ENCODE results near the gene ZDHHC8. TPM values are rescaled to one million over a fixed set of nuclear protein-coding genes. Genes with fewer than 3 reads are reported as not detected.

The ZDHHC8 gene
- total RNA-seq, 1 donor from 2014 or later: 3.1 TPM

- Histone ChIP-seq H3K4me3 (ENCODE audit: low read length in 3 of 3) (no peak overlapping the region), H3K9ac (ENCODE audit: low read depth in 1 of 3, low read length in 3 of 3) (peak overlapping the region in 1 of 3 donors; percentile 10), H3K36me3 (ENCODE audit: control insufficient read depth in 3 of 3, insufficient read depth in 3 of 3, low read length in 3 of 3) (peaks cover 52 to 76% (median 67%) of the 10 kb centered on the region in 3 donors), H3K27me3 (ENCODE audit: control insufficient read depth in 3 of 3, insufficient read depth in 3 of 3, low read length in 3 of 3) (no peaks in the 10 kb centered on the region), H3K4me1 (ENCODE audit: control insufficient read depth in 3 of 3, insufficient read depth in 3 of 3, low read length in 3 of 3) (peaks cover 10 to 17% (median 17%) of the 10 kb centered on the region in 3 donors), H3K9me3 (ENCODE audit: control insufficient read depth in 3 of 3, low read length in 3 of 3) (no peaks in the 10 kb centered on the region), H3K27ac (ENCODE audit: low read depth, low read length) (no peak overlapping the region)
Measured at GRCh38 chr22:20096574-20097420, 34.8 kb upstream of the ZDHHC8 start.

GRCh38 chr22:20099099-20099711, 32.4 kb upstream of the ZDHHC8 start:
- no peaks in the 10 kb centered on the region for H3K9me3 ChIP-seq (ENCODE audit: control insufficient read depth in 3 of 3, low read length in 3 of 3)
- H3K27me3 ChIP-seq (ENCODE audit: control insufficient read depth in 3 of 3, insufficient read depth in 3 of 3, low read length in 3 of 3): no peaks in the 10 kb centered on the region
- H3K9ac ChIP-seq (ENCODE audit: low read depth in 1 of 3, low read length in 3 of 3): no peak overlapping the region
- H3K27ac ChIP-seq (ENCODE audit: low read depth, low read length): no peak overlapping the region
- H3K4me1 ChIP-seq (ENCODE audit: control insufficient read depth in 3 of 3, insufficient read depth in 3 of 3, low read length in 3 of 3): peaks cover 7 to 14% (median 12%) of the 10 kb centered on the region in 3 donors
- peaks cover 37 to 68% (median 55%) of the 10 kb centered on the region in 3 donors for H3K36me3 ChIP-seq (ENCODE audit: control insufficient read depth in 3 of 3, insufficient read depth in 3 of 3, low read length in 3 of 3)
- no peak overlapping the region for H3K4me3 ChIP-seq (ENCODE audit: low read length in 3 of 3)

- H3K4me3 ChIP-seq (ENCODE audit: low read length in 3 of 3): no peak overlapping the region
- H3K36me3 ChIP-seq (ENCODE audit: control insufficient read depth in 3 of 3, insufficient read depth in 3 of 3, low read length in 3 of 3): peaks cover 41 to 66% (median 56%) of the 10 kb centered on the region in 3 donors
- H3K27ac ChIP-seq (ENCODE audit: low read depth, low read length): no peak overlapping the region
- no peaks in the 10 kb centered on the region for H3K9me3 ChIP-seq (ENCODE audit: control insufficient read depth in 3 of 3, low read length in 3 of 3)
- no peak overlapping the region for H3K9ac ChIP-seq (ENCODE audit: low read depth in 1 of 3, low read length in 3 of 3)
- no peaks in the 10 kb centered on the region for H3K27me3 ChIP-seq (ENCODE audit: control insufficient read depth in 3 of 3, insufficient read depth in 3 of 3, low read length in 3 of 3)
- peaks cover 23 to 31% (median 27%) of the 10 kb centered on the region in 3 donors for H3K4me1 ChIP-seq (ENCODE audit: control insufficient read depth in 3 of 3, insufficient read depth in 3 of 3, low read length in 3 of 3)
Measured at GRCh38 chr22:20101638-20102037, 30.0 kb upstream of the ZDHHC8 start.

- no peak overlapping the region for H3K27ac ChIP-seq (ENCODE audit: low read depth, low read length)
Measured at GRCh38 chr22:20102203-20102780, 29.3 kb upstream of the ZDHHC8 start.

GRCh38 chr22:20105456-20106204, 26.0 kb upstream of the ZDHHC8 start:
- H3K36me3 ChIP-seq (ENCODE audit: control insufficient read depth in 3 of 3, insufficient read depth in 3 of 3, low read length in 3 of 3): peaks cover 63 to 76% (median 75%) of the 10 kb centered on the region in 3 donors
- H3K9me3 ChIP-seq (ENCODE audit: control insufficient read depth in 3 of 3, low read length in 3 of 3): no peaks in the 10 kb centered on the region
- peaks cover 31 to 42% (median 39%) of the 10 kb centered on the region in 3 donors for H3K4me1 ChIP-seq (ENCODE audit: control insufficient read depth in 3 of 3, insufficient read depth in 3 of 3, low read length in 3 of 3)
- peak overlapping the region; percentile 64 for H3K27ac ChIP-seq (ENCODE audit: low read depth, low read length)
- peak overlapping the region in 1 of 3 donors; percentile 6 for H3K4me3 ChIP-seq (ENCODE audit: low read length in 3 of 3)
- H3K9ac ChIP-seq (ENCODE audit: low read depth in 1 of 3, low read length in 3 of 3): peak overlapping the region; percentile 14 to 79 (median 40)
- H3K27me3 ChIP-seq (ENCODE audit: control insufficient read depth in 3 of 3, insufficient read depth in 3 of 3, low read length in 3 of 3): no peaks in the 10 kb centered on the region

More at GRCh38 chr22:20102203-20102780, 29.3 kb upstream of the ZDHHC8 start:
- peaks cover 29 to 38% (median 34%) of the 10 kb centered on the region in 3 donors for H3K4me1 ChIP-seq (ENCODE audit: control insufficient read depth in 3 of 3, insufficient read depth in 3 of 3, low read length in 3 of 3)
- no peaks in the 10 kb centered on the region for H3K27me3 ChIP-seq (ENCODE audit: control insufficient read depth in 3 of 3, insufficient read depth in 3 of 3, low read length in 3 of 3)
- peaks cover 48 to 68% (median 62%) of the 10 kb centered on the region in 3 donors for H3K36me3 ChIP-seq (ENCODE audit: control insufficient read depth in 3 of 3, insufficient read depth in 3 of 3, low read length in 3 of 3)
- H3K9me3 ChIP-seq (ENCODE audit: control insufficient read depth in 3 of 3, low read length in 3 of 3): no peaks in the 10 kb centered on the region
- no peak overlapping the region for H3K9ac ChIP-seq (ENCODE audit: low read depth in 1 of 3, low read length in 3 of 3)
- no peak overlapping the region for H3K4me3 ChIP-seq (ENCODE audit: low read length in 3 of 3)

GRCh38 chr22:20106205-20106848, 25.3 kb upstream of the ZDHHC8 start:
- Histone ChIP-seq H3K4me3 (ENCODE audit: low read length in 3 of 3) (no peak overlapping the region), H3K9ac (ENCODE audit: low read depth in 1 of 3, low read length in 3 of 3) (peak overlapping the region; percentile 45 to 79 (median 68)), H3K9me3 (ENCODE audit: control insufficient read depth in 3 of 3, low read length in 3 of 3) (no peaks in the 10 kb centered on the region), H3K4me1 (ENCODE audit: control insufficient read depth in 3 of 3, insufficient read depth in 3 of 3, low read length in 3 of 3) (peaks cover 31 to 43% (median 39%) of the 10 kb centered on the region in 3 donors), H3K27me3 (ENCODE audit: control insufficient read depth in 3 of 3, insufficient read depth in 3 of 3, low read length in 3 of 3) (no peaks in the 10 kb centered on the region), H3K36me3 (ENCODE audit: control insufficient read depth in 3 of 3, insufficient read depth in 3 of 3, low read length in 3 of 3) (peaks cover 64 to 74% (median 72%) of the 10 kb centered on the region in 3 donors), H3K27ac (ENCODE audit: low read depth, low read length) (peak overlapping the region; percentile 64)

GRCh38 chr22:20106849-20107237, 24.8 kb upstream of the ZDHHC8 start:
- H3K4me3 ChIP-seq (ENCODE audit: low read length in 3 of 3): peak overlapping the region in 1 of 3 donors; percentile 29
- no peaks in the 10 kb centered on the region for H3K27me3 ChIP-seq (ENCODE audit: control insufficient read depth in 3 of 3, insufficient read depth in 3 of 3, low read length in 3 of 3)
- peak overlapping the region; percentile 64 for H3K27ac ChIP-seq (ENCODE audit: low read depth, low read length)
- H3K9ac ChIP-seq (ENCODE audit: low read depth in 1 of 3, low read length in 3 of 3): peak overlapping the region; percentile 45 to 79 (median 68)
- H3K9me3 ChIP-seq (ENCODE audit: control insufficient read depth in 3 of 3, low read length in 3 of 3): no peaks in the 10 kb centered on the region
- H3K36me3 ChIP-seq (ENCODE audit: control insufficient read depth in 3 of 3, insufficient read depth in 3 of 3, low read length in 3 of 3): peaks cover 67 to 72% (median 72%) of the 10 kb centered on the region in 3 donors
- peaks cover 31 to 48% (median 42%) of the 10 kb centered on the region in 3 donors for H3K4me1 ChIP-seq (ENCODE audit: control insufficient read depth in 3 of 3, insufficient read depth in 3 of 3, low read length in 3 of 3)

GRCh38 chr22:20107471-20107901, 24.1 kb upstream of the ZDHHC8 start:
- no peak overlapping the region for H3K4me3 ChIP-seq (ENCODE audit: low read length in 3 of 3)
- no peaks in the 10 kb centered on the region for H3K27me3 ChIP-seq (ENCODE audit: control insufficient read depth in 3 of 3, insufficient read depth in 3 of 3, low read length in 3 of 3)
- H3K27ac ChIP-seq (ENCODE audit: low read depth, low read length): peak overlapping the region; percentile 64
- peaks cover 67 to 72% (median 72%) of the 10 kb centered on the region in 3 donors for H3K36me3 ChIP-seq (ENCODE audit: control insufficient read depth in 3 of 3, insufficient read depth in 3 of 3, low read length in 3 of 3)
- peaks cover 31 to 48% (median 48%) of the 10 kb centered on the region in 3 donors for H3K4me1 ChIP-seq (ENCODE audit: control insufficient read depth in 3 of 3, insufficient read depth in 3 of 3, low read length in 3 of 3)
- no peaks in the 10 kb centered on the region for H3K9me3 ChIP-seq (ENCODE audit: control insufficient read depth in 3 of 3, low read length in 3 of 3)
- peak overlapping the region in 1 of 3 donors; percentile 79 for H3K9ac ChIP-seq (ENCODE audit: low read depth in 1 of 3, low read length in 3 of 3)

Measured in skeletal muscle tissue (tissue), 4 donors.